H1 (cell line): ENCODE measurements around the gene MTPN. TPM values are rescaled to one million over a fixed set of nuclear protein-coding genes. Genes with fewer than 3 reads are reported as not detected.

Experiments used
- CTCF ChIA-PET: fragments of 300-600 bp; sonication (Branson Sonifier 250); formaldehyde crosslinking; loops from one replicate; lab custom pipeline; 2021; ENCODE audit not compliant: partially characterized antibody; lab: Charles Lee
- POLR2A ChIA-PET: fragments of 300-600 bp; sonication (Branson Sonifier 250); formaldehyde crosslinking; loops from one replicate; lab custom pipeline; 2021; ENCODE audit warnings: inconsistent platforms; ENCODE audit not compliant: partially characterized antibody; lab: Charles Lee
- DNase-seq, 2 experiments: peaks; one replicate each; pipeline versions ENCODE4 v3.0.0 to v3.0.0-alpha.2; 2010 to 2022; ENCODE audit warnings: low spot score in 2 of 2, low read depth in 1 of 2, mixed read lengths in 1 of 2
- FAIRE-seq: peaks from 2 replicates; lab custom pipeline; 2011; peaks lifted over from hg19 to GRCh38; lab: Jason Lieb, UNC
- H2AFZ ChIP-seq: 2 replicates; pipeline ENCODE4 v1.8.1; 2012; ENCODE audit warnings: low read length, inconsistent platforms
- H2AK5ac ChIP-seq: 2 replicates; pipeline ENCODE4 v1.6.1; 2013; ENCODE audit warnings: low read depth, low read length
- H2BK120ac ChIP-seq: replicated peaks from 2 replicates; pipeline ENCODE3; 2013; ENCODE audit warnings: low read depth, low read length, inconsistent platforms
- H2BK12ac ChIP-seq: 2 replicates; pipeline ENCODE4 v1.6.1; 2013; ENCODE audit warnings: low read depth, low read length
- H2BK15ac ChIP-seq: 2 replicates; pipeline ENCODE4 v1.6.1; 2013; ENCODE audit warnings: low read length
- H2BK20ac ChIP-seq: 2 replicates; pipeline ENCODE4 v1.6.1; 2013; ENCODE audit warnings: low read length
- H2BK5ac ChIP-seq: 2 replicates; pipeline ENCODE4 v1.6.1; 2013; ENCODE audit warnings: low read depth, low read length
- H3K14ac ChIP-seq: 2 replicates; pipeline ENCODE4 v1.6.1; 2013; ENCODE audit warnings: inconsistent platforms; ENCODE audit not compliant: insufficient read length
- H3K18ac ChIP-seq: 2 replicates; pipeline ENCODE4 v1.6.1; 2013; ENCODE audit warnings: low read length; ENCODE audit errors: extremely low read depth
- H3K23ac ChIP-seq: 2 replicates; pipeline ENCODE4 v1.6.1; 2013; ENCODE audit warnings: inconsistent platforms; ENCODE audit not compliant: insufficient read length
- H3K23me2 ChIP-seq: 2 replicates; pipeline ENCODE4 v1.6.1; 2013; ENCODE audit warnings: low read depth, low read length
- H3K27ac ChIP-seq: 2 replicates; pipeline ENCODE4 v1.6.1; 2011; ENCODE audit warnings: low read depth, low read length, inconsistent platforms
- H3K27me3 ChIP-seq, 4 experiments: replicated peaks in 1 of 4; 1 replicate in 1 of 4; 2 replicates in 3 of 4; pipeline versions ENCODE4 v1.6.1 to v1.8.1; 2011 to 2013; ENCODE audit warnings: low read length in 3 of 4, mild to moderate bottlenecking in 3 of 4, inconsistent platforms in 2 of 4, mixed read lengths in 2 of 4, moderate library complexity in 1 of 4; ENCODE audit not compliant: control insufficient read depth in 3 of 4, insufficient read depth in 3 of 4; ENCODE audit errors: extremely low read depth in 1 of 4
- H3K36me3 ChIP-seq, 4 experiments: 2 replicates each; pipeline versions ENCODE4 v1.6.1 to v1.8.1; 2011 to 2013; ENCODE audit warnings: mild to moderate bottlenecking in 4 of 4, low read length in 3 of 4, moderate library complexity in 2 of 4, control low read depth in 1 of 4, inconsistent platforms in 1 of 4; ENCODE audit not compliant: insufficient read depth in 4 of 4, control insufficient read depth in 2 of 4
- H3K4ac ChIP-seq: replicated peaks from 2 replicates; pipeline ENCODE3; 2013; ENCODE audit warnings: low read length, low read depth, mixed read lengths, inconsistent platforms; ENCODE audit not compliant: insufficient read length
- H3K4me1 ChIP-seq, 4 experiments: replicated peaks in 1 of 4; 1 replicate in 1 of 4; 2 replicates in 3 of 4; pipeline versions ENCODE4 v1.6.1 to v1.8.1; 2011 to 2013; ENCODE audit warnings: low read length in 3 of 4, inconsistent platforms in 2 of 4, mixed read lengths in 1 of 4; ENCODE audit not compliant: insufficient read depth in 4 of 4, control insufficient read depth in 3 of 4
- H3K4me2 ChIP-seq, 2 experiments: 2 replicates each; pipeline versions ENCODE4 v1.6.1 to v1.8.1; 2011 to 2013; ENCODE audit warnings: low read depth in 2 of 2, low read length in 2 of 2, control low read depth in 1 of 2, inconsistent platforms in 1 of 2, mild to moderate bottlenecking in 1 of 2; ENCODE audit not compliant: insufficient read depth in 1 of 2
- H3K4me3 ChIP-seq, 4 experiments: fragments of 200-600, 300-600 bp in 1 of 4; sonication (generic), shearing (Covaris generic), sonication (Bioruptor Twin) in 1 of 4; 2 replicates each; pipeline versions ENCODE4 v1.5.1 to v1.8.1; 2011 to 2016; ENCODE audit warnings: low read length in 4 of 4, low read depth in 3 of 4, control low read depth in 2 of 4, inconsistent platforms in 2 of 4, mild to moderate bottlenecking in 2 of 4, mixed read lengths in 1 of 4, moderate library complexity in 1 of 4; ENCODE audit not compliant: insufficient read depth in 2 of 4; ENCODE audit errors: extremely low read depth in 1 of 4
- H3K56ac ChIP-seq: replicated peaks from 2 replicates; pipeline ENCODE3; 2013; ENCODE audit warnings: low read depth, mild to moderate bottlenecking, mixed read lengths, low read length, inconsistent platforms; ENCODE audit not compliant: insufficient read length
- H3K79me1 ChIP-seq: 2 replicates; pipeline ENCODE4 v1.6.1; 2013; ENCODE audit warnings: low read depth, low read length, control low read depth
- H3K79me2 ChIP-seq, 2 experiments: 2 replicates each; pipeline versions ENCODE4 v1.6.1 to v1.8.1; 2012 to 2013; ENCODE audit warnings: low read length in 2 of 2, mild to moderate bottlenecking in 2 of 2, inconsistent platforms in 1 of 2; ENCODE audit not compliant: insufficient read depth in 2 of 2, control insufficient read depth in 1 of 2
- H3K9ac ChIP-seq, 4 experiments: replicated peaks in 1 of 4; 1 replicate in 1 of 4; 2 replicates in 3 of 4; pipeline versions ENCODE4 v1.6.1 to v1.8.1; 2011 to 2013; ENCODE audit warnings: low read depth in 3 of 4, low read length in 3 of 4, control low read depth in 2 of 4, mild to moderate bottlenecking in 2 of 4, moderate library complexity in 2 of 4, inconsistent platforms in 1 of 4; ENCODE audit errors: extremely low read depth in 1 of 4
- H3K9me3 ChIP-seq, 2 experiments: 2 replicates each; pipeline versions ENCODE4 v1.6.1 to v1.8.1; 2012 to 2013; ENCODE audit warnings: mild to moderate bottlenecking in 2 of 2, moderate library complexity in 2 of 2, control low read depth in 1 of 2, inconsistent platforms in 1 of 2, low read depth in 1 of 2, low read length in 1 of 2, mixed read lengths in 1 of 2; ENCODE audit not compliant: insufficient read depth in 2 of 2
- H4K20me1 ChIP-seq, 2 experiments: replicated peaks in 1 of 2; 2 replicates each; pipeline versions ENCODE3 to v1.8.1; 2011 to 2013; ENCODE audit warnings: inconsistent platforms in 2 of 2, low read length in 2 of 2, mild to moderate bottlenecking in 1 of 2; ENCODE audit not compliant: insufficient read depth in 2 of 2, control insufficient read depth in 1 of 2
- H4K5ac ChIP-seq: 2 replicates; pipeline ENCODE4 v1.6.1; 2013; ENCODE audit warnings: low read length, low read depth, mixed read lengths, inconsistent platforms; ENCODE audit not compliant: insufficient read length
- H4K8ac ChIP-seq: 2 replicates; pipeline ENCODE4 v1.8.0; 2013; ENCODE audit warnings: mild to moderate bottlenecking, moderate library complexity, low read length, inconsistent platforms; ENCODE audit not compliant: insufficient read depth; ENCODE audit errors: extremely low read depth
- H4K91ac ChIP-seq: replicated peaks from 2 replicates; pipeline ENCODE3; 2013; ENCODE audit warnings: low read length, mixed read lengths, inconsistent platforms; ENCODE audit not compliant: insufficient read length
- RAD21 ChIP-seq, 2 experiments: IDR thresholded peaks in 1 of 2; conservative IDR thresholded peaks in 1 of 2; 2 replicates each; pipeline ENCODE4 v1.6.1; 2011; ENCODE audit warnings: low read depth in 2 of 2, low read length in 2 of 2, improper control_type of control experiment in 1 of 2, inconsistent platforms in 1 of 2, mild to moderate bottlenecking in 1 of 2, moderate library complexity in 1 of 2
- RBBP5 ChIP-seq: IDR thresholded peaks from 2 replicates; pipeline ENCODE4 v1.7.1; 2012; ENCODE audit warnings: low read depth, mild to moderate bottlenecking, inconsistent platforms, low read length, moderate library complexity, borderline replicate concordance
- polyA plus RNA-seq, 7 experiments: library from polyadenylated mRNA; depleted of rRNA in 3 of 7; stranded (reverse) in 5 of 7; unstranded in 2 of 7; fragments of >200 nt in 5 of 7; fragments of 200-250 nt in 2 of 7; gene quantifications; 1 replicate in 5 of 7; 2 replicates in 1 of 7; 4 replicates in 1 of 7; pipeline versions ENCODE4 v1.2.1 to v1.2.3, GENCODE V29; 2011 to 2013; ENCODE audit warnings: missing spikeins in 2 of 7, mixed read lengths in 2 of 7
- total RNA-seq: library from RNA; stranded (reverse); fragmentation: NEBNext Ultra II Directional; extraction: Animal tissue kit (Norgen Biotek cat#: 25700); gene quantifications from 2 replicates; pipeline ENCODE4 v1.2.1, GENCODE V29; 2021

The MTPN gene
- total and polyA plus RNA-seq, 2 of the 8 experiments (the other 6 are each of a cell fraction or from before 2014, with no cell fraction given), result 33.0 to 101 TPM

GRCh38 chr7:135879233-135879632 is 97.9 kb downstream of the MTPN start:
- no peak overlapping the region for H3K27ac ChIP-seq
- no peak overlapping the region for H2BK20ac ChIP-seq
- no peak overlapping the region for H3K9ac ChIP-seq
- H3K14ac ChIP-seq, result no peak overlapping the region
- CTCF ChIA-PET, result interaction anchor here (1.0 kb wide), 1 partner anchor 12 kb away, joined by 3 read pairs; no protein-coding TSS in a partner anchor
- H4K91ac ChIP-seq, result no peak overlapping the region
- H3K79me1 ChIP-seq, result no peaks in the 10 kb centered on the region
- H3K4ac ChIP-seq, result no peak overlapping the region
- no peaks in the 10 kb centered on the region for H3K23me2 ChIP-seq
- no peak overlapping the region for H3K4me2 ChIP-seq
- H3K36me3 ChIP-seq, result no peaks in the 10 kb centered on the region
- POLR2A ChIA-PET, result no interaction called here
- H3K4me1 ChIP-seq, result no peaks in the 10 kb centered on the region
- H3K9me3 ChIP-seq, result no peaks in the 10 kb centered on the region
- H2AK5ac ChIP-seq, result no peak overlapping the region
- H2BK5ac ChIP-seq, result no peak overlapping the region
- H4K8ac ChIP-seq, result no peak overlapping the region
- no peak for TF ChIP-seq RAD21 (IDR thresholded peaks at IDR 0.05 in 1 of 2, conservative IDR thresholded peaks at IDR 0.05 in 1 of 2; ENCODE audit: low read depth in 2 of 2, low read length in 2 of 2)
- no peak for TF ChIP-seq RBBP5
- H3K56ac ChIP-seq, result no peak overlapping the region
- H2AFZ ChIP-seq, result no peak overlapping the region
- no peak overlapping the region for H2BK12ac ChIP-seq
- no peak overlapping the region for H3K4me3 ChIP-seq
- DNase-seq (no peak), FAIRE-seq (no peak)
- no peaks in the 10 kb centered on the region for H4K20me1 ChIP-seq
- H2BK120ac ChIP-seq, result no peak overlapping the region
- H3K23ac ChIP-seq, result no peak overlapping the region
- H3K27me3 ChIP-seq, result no peaks in the 10 kb centered on the region
- H3K79me2 ChIP-seq, result no peaks in the 10 kb centered on the region
- no peak overlapping the region for H3K18ac ChIP-seq
- no peak overlapping the region for H2BK15ac ChIP-seq
- no peak overlapping the region for H4K5ac ChIP-seq
